ENCODE data around the gene CNTNAP4.

- TF ChIP-seq CTCF (IDR thresholded peaks at IDR 0.05) = no peak
- TF ChIP-seq POLR2AphosphoS5 (IDR thresholded peaks at IDR 0.05) = no peak
- TF ChIP-seq POLR2A (IDR thresholded peaks at IDR 0.05) = no peak
Measured at GRCh38 chr16:76518781-76519180, 241.6 kb downstream of the CNTNAP4 start.
